Ovary (tissue), 3 donors: ENCODE measurements around the gene P2RX1.

Experiments used
- CTCF ChIP-seq, 3 donors: fragments of 450-650 bp in 2 of 3; fragments of 200-600 bp in 1 of 3; IDR thresholded peaks; one replicate each; pipeline versions ENCODE4 v1.5.1 to v1.8.0; 2016 to 2022; ENCODE audit warnings: antibody characterized with exemption in 3 of 3, mild to moderate bottlenecking in 1 of 3
- EP300 ChIP-seq: sonication (generic); formaldehyde crosslinking; IDR thresholded peaks from one replicate; pipeline ENCODE4 v1.6.1; 2017; ENCODE audit warnings: antibody characterized with exemption
- donor health status: DM: no; HTN: no; CAD: no.

DNA sequence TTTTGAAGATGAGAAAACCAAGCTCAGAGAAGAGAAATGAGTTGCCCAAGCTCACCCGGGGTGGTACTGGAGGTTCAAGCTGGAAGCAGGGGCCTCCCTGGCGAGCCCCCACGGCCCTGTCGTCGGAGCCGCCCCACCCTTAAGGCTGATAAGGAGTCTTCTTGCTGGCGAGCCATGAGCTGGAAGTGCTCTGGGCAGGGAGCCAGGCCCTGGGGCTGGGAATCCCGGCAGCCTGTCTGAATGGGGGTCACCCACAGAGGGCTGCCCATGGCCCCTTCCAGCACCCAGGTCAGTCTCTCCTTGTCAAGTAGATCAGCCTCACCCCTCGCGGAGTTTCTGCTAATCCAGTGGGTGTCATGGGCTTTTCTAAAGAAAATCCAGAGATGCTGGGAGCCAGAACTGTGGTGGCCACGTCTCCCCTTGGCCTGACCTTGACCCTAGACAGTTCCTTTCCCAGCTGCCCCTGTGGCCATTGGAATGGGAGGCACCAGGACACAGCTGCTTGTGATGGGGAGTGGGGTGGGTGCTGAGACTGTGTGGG lies 1.2 kb upstream of the P2RX1 start:
- TF ChIP-seq CTCF (IDR thresholded peaks at IDR 0.05): no peak
- TF ChIP-seq EP300: no peak
